ENCODE results near the gene LUZP2. TPM values are rescaled to one million over a fixed set of nuclear protein-coding genes. Genes with fewer than 3 reads are reported as not detected.

The LUZP2 gene
- total RNA-seq, 3 donors from 2014 or later, result 1.6 to 5.6 (median 4.4) TPM

DNA sequence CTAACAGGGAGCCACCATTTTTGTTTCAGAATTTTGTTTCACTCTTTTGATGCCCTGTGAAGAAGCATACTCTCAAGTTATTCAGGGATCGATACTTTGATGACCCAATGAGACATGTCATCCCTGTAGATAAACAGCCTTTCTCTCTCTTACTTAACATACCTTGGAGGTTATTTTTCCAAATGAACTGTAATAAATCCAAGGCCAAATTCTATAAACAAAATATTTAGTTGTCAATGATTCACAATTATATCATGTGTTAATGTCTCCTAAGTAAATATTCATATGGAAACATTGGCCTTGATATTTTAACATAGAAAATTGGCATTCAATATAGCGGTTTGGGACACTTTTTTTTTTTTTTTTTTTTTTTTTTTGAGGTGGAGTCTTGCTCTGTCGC is 97.5 kb downstream of the LUZP2 start:
- Histone ChIP-seq H3K9me3 (no peaks in the 10 kb centered on the region), H3K4me3 (no peak overlapping the region), H3K36me3 (ENCODE audit: low read depth) (no peaks in the 10 kb centered on the region), H3K4me1 (ENCODE audit: low read depth) (no peaks in the 10 kb centered on the region)
- TF ChIP-seq, protein P1, sequence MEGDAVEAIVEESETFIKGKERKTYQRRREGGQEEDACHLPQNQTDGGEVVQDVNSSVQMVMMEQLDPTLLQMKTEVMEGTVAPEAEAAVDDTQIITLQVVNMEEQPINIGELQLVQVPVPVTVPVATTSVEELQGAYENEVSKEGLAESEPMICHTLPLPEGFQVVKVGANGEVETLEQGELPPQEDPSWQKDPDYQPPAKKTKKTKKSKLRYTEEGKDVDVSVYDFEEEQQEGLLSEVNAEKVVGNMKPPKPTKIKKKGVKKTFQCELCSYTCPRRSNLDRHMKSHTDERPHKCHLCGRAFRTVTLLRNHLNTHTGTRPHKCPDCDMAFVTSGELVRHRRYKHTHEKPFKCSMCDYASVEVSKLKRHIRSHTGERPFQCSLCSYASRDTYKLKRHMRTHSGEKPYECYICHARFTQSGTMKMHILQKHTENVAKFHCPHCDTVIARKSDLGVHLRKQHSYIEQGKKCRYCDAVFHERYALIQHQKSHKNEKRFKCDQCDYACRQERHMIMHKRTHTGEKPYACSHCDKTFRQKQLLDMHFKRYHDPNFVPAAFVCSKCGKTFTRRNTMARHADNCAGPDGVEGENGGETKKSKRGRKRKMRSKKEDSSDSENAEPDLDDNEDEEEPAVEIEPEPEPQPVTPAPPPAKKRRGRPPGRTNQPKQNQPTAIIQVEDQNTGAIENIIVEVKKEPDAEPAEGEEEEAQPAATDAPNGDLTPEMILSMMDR (IDR thresholded peaks at IDR 0.05), result no peak
- ATAC-seq (no peak), DNase-seq (no peak)
- intact Hi-C loops (cut with DNase I, micrococcal nuclease), result no loop called here

DNA sequence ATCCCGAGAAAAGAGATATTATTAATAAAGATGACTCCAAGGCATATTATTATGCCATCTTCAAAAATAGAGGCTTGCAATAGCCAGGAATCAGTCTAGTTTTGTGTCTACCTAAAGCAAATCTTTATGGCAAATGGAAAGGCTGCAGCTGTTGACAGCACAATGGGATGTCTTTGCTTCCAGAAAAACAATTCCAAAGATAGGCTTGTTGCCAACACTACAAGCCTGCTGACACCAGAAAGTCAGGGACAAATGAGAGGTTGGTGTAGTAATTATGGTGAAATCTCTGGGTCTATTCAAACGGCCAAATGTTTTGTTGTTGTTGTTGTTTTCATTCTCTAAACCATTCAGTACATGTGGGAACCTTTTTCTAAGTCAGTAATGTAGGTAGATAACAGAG is 101.8 kb downstream of the LUZP2 start:
- ATAC-seq, result no peak
- no peaks in the 10 kb centered on the region for H3K36me3 ChIP-seq (ENCODE audit: low read depth)
- TF ChIP-seq, protein P1 (IDR thresholded peaks at IDR 0.05), result no peak
- intact Hi-C loops (cut with DNase I, micrococcal nuclease), result no loop called here
- DNase-seq, result no peak
- H3K4me1 ChIP-seq (ENCODE audit: low read depth), result no peaks in the 10 kb centered on the region
- H3K4me3 ChIP-seq, result no peak overlapping the region
- no peaks in the 10 kb centered on the region for H3K9me3 ChIP-seq

DNA sequence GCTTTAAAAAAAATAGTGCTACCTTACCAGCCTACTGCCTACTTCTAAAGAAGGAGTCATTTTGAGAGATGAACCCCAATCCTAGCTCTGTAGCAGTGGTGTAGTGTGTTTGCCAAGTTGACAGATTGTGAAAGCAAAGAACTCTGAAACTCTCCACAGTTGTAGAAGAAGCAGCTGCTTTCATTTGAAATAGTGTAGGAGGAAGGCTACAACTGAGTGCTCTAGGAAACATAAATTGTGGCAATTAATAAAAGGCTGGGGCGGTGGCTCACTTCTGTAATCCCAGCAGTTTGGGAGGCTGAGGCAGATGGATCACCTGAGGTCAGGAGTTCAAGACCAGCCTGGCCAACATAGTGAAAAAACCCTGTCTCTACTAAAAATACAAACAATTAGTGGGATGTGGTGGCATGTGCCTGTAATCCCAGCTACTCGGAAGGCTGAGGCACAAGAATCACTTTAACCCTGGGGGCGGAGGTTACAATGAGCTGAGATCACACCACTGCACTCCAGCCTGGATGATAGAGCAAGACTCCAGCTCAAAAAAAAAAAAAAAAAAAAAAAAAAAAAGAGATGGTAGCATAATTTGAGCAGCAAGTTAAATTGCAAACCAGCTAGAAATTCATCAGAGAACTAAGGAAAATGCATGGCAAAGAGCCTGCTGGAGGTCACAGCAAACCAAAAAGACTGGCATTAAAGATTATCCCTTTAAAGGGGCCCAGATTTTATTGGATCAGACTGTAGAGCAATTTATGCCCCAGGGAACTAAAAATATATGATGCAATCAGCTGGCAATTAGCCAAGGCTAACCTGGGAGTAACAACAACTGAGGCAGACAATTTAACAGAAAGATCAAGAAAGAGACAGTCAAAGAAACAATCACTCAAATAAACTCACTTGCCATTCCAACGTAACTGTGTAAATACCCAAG is 112.6 kb downstream of the LUZP2 start:
- Histone ChIP-seq H3K4me3 (no peak overlapping the region), H3K9me3 (no peaks in the 10 kb centered on the region), H3K4me1 (ENCODE audit: low read depth) (no peaks in the 10 kb centered on the region), H3K36me3 (ENCODE audit: low read depth) (no peaks in the 10 kb centered on the region)
- intact Hi-C loops (cut with DNase I, micrococcal nuclease), result no loop called here
- TF ChIP-seq, protein P1 (IDR thresholded peaks at IDR 0.05), result no peak
- DNase-seq (no peak), ATAC-seq (no peak)

DNA sequence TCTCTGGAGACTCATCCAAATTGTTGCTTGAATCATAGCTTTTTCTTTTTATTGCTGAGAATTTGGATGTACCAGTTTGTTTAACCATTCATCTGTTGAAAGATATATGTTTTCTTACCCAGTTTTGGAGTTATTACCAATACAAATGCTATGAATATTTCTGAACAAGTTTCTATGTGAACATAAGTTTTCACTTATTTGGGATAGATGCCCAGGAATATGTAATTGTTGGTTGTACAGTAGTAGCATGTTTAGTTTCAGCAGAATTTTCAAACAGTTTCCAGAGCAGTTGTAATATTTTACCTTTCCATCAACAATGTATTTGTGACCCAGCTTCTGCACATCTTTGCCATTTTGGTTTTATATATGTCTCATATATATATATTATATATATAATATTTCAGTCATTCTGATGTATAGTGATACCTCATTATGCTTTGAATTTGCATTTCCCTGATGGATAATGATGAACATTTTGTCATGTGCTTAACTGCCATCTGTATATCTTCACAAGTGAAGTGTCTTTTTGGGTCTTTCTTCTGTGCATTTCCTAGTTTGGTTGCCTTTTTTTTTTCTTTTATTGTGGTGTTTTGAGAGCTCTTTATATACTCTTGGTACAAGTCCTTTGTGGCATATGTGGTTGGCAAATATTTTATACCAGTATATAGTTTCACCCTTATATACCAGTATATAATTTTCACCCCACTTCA is 118.8 kb downstream of the LUZP2 start:
- DNase-seq, result no peak

DNA sequence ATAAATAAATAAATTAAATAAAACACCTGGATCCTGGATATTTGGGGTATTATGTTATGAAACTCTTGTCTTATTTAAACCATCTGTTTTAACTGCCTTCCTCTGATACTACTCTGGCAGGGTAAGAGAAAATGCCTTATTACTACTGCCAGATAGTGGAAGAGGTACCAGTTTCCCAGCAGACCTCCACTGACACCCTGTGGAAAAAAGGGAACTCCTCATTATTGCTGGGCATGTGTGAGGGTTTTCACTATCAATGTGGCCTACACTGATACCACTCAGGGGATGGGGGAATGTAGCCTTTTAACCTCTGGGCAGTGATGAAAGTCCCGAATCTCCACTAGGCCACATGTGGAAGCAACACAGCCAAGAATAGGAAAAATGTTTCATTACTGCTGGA is 121.0 kb downstream of the LUZP2 start:
- H3K4me3 ChIP-seq, result no peak overlapping the region
- H3K36me3 ChIP-seq (ENCODE audit: low read depth), result no peaks in the 10 kb centered on the region
- H3K4me1 ChIP-seq (ENCODE audit: low read depth), result no peaks in the 10 kb centered on the region
- ATAC-seq (no peak), DNase-seq (no peak)
- intact Hi-C loops (cut with DNase I, micrococcal nuclease), result no loop called here
- TF ChIP-seq, protein P1 (IDR thresholded peaks at IDR 0.05), result no peak
- H3K9me3 ChIP-seq, result no peaks in the 10 kb centered on the region

More for the DNA sequence above, 118.8 kb downstream of the LUZP2 start:
- no peaks in the 10 kb centered on the region for H3K36me3 ChIP-seq (ENCODE audit: low read depth)
- no peak for ATAC-seq
- H3K4me3 ChIP-seq, result no peak overlapping the region
- H3K4me1 ChIP-seq (ENCODE audit: low read depth), result no peaks in the 10 kb centered on the region
- intact Hi-C loops (cut with DNase I, micrococcal nuclease), result no loop called here
- TF ChIP-seq, protein P1 (IDR thresholded peaks at IDR 0.05), result no peak
- no peaks in the 10 kb centered on the region for H3K9me3 ChIP-seq
